ENCODE data around the gene FLG2.
"Not testable (repeated sequence)": the region's sequence is repeated elsewhere in the genome, so short reads cannot be mapped to it uniquely, and the experiment has no call there.

Gene FLG2

DNA sequence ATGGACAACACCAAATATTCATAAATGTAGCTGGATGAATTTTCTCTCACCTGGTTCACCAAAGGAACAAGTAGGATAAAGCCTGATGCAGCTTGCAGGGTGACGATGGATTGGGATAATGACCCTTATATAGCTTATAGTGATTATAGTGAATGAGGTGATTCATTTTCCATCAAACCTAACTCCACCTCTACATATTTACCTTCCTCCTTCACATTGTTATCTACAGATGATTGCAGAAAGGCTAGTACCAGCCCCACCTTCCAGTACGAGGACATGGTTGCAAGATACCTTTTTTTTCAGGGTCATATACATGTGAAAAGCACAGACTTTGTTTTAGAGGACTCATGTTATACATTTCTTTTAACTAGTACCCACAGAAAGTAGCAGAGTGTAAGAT lies at the start of gene FLG2:
TSS of gene FLG2 (minus strand) at position 101 of the 400 bp plus-strand sequence. CDS start 1,122 bp downstream, outside the sequence.
- no peak for DNase-seq

DNA sequence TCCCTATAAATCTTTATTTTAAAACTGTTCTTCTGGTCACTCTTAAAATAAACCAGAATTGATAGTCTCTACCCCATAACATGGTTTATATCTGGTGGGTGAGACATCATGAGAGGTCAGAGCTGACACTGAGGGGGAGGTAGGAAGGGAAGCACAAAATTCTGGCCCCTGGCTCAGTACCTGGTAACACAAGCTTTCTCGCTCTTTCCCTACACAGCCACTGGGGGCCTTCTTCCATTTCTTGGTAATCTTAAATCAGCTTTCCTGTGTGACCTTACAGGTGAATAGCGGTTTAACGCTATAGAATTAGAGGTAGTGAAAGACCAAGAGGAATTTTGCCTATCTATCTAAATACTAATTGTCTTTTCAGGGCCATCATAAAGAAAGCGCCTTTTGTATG lies 48.9 kb upstream of the FLG2 start:
- no peak for DNase-seq

DNA sequence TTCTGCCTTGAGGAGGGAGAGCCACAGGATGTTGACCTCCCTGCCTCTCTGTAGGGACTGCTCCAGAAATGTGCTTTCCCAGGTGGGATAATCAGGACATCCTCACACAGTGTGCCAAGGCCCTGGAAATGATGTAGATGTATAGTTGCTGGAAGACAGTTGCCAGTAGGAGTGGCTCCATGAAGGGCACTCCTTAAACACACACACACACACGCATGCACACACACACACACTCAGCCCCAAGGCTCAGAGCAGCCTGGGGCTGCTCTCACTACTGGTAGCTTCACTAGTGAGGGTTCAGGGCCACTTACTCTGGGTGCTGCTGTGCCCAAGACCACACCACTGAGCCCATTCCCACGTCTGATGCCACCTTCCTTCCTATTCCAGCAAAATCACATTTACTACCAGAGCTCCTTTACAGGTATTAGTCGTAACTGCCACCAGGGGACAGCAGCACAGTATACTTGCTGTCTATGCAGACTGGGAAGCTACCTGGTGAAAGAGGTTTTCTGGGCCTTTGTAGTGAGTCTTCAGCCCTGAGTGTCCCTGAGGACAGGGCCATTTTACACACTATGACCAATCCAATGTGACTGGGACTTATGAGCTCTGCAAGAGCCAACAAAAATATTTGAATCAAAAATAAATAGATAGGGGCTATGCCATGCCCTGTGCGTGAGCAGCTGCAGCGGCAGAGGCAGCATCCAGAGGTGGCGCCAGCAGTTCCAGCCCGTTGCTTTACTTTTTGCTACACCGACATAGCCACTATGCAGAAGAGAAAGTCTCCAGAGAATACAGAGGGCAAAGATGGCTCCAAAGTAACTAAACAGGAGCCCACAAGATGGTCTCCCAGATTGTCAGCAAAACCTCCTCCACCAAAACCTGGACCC lies 39.2 kb upstream of the FLG2 start:
- DNase-seq: no peak

DNA sequence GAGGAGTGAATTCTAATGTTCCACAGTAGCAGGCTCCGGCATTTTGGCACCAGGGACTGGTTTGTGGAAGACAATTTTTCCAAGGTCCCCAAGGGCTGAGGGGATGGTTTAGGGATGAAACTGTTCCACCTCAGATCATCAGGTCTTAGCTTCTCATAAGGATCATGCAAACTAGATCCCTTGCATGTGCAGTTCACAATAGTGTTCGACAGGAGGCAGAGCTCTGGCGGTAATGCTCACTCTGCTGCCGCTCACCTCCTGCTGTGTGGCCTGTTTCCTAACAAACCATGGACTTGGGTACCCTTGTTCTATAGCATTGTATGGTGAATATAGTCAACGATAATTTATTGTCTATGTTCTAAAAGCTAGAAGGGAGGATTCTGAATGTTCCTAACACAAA lies 37.7 kb upstream of the FLG2 start:
- no peak for DNase-seq

DNA sequence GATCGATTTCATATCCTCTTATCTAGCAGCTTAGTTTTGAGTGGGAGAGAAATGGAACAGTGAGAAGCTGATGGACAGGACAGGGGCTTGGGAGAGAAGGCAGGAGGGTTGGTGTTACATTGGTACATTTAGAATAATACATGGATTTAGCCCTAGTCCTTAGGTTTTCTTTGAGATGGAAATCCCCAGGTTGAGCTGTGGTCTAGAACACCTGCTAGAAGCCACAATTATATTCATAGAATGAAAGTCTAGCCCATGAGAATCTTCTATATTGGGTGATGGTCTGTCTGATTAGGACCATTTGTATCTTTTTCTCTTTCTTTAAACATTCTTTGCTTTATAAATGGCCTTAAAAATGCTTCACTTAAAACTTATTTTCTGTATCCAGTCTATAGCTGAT lies 34.3 kb upstream of the FLG2 start:
- DNase-seq: no peak

DNA sequence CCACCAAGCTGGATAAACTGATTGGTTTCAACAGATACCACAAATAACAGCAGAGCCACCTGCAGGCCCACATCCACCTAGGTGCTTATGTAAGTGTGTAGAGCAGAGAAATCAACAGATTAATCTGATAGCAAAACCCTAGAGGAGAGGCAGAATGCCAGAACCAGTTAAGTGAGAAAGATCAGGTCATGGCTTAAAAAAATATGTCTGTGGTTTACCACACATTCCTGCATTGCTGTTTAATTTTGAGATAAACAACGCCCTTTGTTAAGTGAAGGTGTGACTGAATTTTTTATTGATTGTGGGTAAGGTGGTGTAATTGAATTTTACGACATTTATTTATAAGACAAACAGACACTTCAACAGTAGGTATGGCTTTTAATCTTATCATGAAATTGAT lies 33.1 kb upstream of the FLG2 start:
- DNase-seq: no peak

DNA sequence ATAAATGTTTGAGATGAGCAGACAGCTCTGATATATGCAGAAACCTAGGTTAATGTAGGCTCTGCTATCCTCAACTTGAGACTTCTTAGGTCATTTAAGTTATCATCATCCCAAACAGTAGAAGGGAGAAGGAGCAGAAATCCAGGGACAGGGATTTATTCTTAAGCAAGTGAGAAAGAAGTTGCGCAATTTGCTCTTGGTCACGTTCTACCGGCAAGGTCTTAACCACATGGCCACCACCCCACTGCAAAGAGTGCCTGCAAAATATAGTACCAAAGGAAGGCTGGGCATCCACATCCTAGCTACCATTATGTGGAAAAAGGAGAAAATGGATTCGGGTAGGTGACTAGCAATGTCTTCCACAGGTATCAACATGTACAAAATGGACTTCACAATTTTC lies 29.1 kb upstream of the FLG2 start:
- no peak for DNase-seq

DNA sequence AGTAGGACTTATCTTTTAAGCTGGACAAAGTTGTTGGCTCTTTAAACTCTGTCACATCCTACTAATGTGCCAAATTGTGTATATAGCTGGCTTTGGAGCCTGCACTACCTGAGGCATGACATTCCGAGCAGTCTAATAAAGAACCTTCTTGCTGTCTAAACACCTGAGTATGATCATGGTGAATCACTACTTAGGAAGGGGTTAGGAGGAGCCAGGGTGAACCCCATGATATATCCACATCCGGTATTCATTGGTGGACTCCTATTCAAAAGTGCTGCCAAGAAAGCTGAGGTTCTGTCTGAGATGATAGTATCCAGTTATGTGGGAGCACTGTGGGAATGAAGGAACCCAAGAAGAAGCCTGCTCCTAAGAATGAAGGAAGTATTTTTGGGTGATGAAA lies 27.1 kb upstream of the FLG2 start:
- DNase-seq: no peak

DNA sequence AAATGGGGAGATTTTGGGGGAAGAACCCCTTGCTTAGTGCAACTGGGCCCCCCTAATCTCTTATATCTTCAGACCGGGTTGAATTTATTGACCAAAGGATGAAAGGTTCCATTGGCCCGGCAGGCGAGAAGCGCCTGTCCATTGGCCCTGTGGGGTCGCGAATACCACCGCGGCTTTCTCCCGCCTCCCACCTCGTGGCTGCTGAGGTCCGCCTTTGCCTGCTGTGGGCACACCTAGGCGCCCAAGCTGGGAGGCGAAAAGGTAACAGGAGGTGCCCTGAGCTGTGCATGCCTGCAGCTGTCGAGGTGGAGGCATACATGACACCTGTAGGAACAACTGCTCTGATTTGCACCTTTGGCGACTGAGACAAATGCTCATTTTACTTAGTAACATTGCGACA lies 21.1 kb upstream of the FLG2 start:
- no peak for DNase-seq

DNA sequence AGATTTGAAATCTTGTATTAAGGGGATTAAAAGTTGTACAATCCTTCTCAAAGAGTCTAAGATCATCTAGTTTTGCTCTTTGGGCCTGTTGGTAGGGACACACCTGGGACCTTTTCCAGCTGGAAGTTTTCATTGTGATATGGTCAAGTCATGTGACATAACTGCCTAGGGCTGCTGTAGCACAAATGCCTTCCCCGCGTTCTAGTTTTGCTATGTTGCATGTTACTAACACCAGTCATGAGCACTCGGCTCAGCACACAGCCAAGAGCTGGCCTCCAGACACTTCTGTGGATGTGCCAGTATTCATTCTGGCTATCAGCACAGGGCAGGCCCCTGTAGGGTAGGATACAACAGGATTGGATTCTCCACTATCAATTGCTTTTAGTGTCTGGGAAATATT lies 14.6 kb upstream of the FLG2 start:
- DNase-seq: no peak

DNA sequence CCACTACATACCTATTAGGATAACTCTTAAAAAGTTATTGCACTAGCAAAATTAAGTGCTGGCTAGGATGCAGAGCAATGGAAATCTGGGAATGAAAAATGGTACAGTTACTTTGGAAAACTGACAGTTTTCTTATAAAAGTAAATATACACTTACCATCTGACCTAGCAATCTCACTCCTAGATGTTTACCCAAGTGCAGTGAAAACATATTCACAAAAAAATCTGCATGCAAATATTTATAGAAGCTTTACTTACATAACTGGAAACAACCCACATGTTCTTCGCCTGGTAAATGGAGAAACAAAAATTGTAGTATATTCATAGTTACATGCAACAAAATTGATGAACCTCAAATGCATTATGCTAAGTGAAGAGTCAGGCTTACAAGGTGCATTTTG lies 12.9 kb upstream of the FLG2 start:
- DNase-seq: no peak

DNA sequence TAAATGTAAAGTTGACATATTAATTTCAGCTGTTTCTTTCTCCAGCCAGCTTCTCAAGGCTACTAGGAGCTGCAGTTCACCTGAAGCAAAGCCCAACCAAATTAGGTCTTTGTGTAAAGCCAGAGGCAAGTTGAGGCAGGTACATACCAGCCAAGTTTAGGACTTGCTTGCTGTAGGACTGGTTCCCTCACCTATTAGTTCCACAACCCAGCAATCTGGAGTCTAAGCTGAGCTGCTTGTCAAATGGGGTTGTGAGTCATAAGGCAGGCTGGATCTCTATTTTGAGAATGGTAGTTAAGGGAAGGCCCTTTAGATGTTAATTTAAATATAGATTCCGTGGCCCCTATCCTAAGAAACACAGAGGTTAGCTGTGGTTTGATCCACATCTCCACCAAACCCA lies 7.6 kb upstream of the FLG2 start:
- DNase-seq: no peak

DNA sequence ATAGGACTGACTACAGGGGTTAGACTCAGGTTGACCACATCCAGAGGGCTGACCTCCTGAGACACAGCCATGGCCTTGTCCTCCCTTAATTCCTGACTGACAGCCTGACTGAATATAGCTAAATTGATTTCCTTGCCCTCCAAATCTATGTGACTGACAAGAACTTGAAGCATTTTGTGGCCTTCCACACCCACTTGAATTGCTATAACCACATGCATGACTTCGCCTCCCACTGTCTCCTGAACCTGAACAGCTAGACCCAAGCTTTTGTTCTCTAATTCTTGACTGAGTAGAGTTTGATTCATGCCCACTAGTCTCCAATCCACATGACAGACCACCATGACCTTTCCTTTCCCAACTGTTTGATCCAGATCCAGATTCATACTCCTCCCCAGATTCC lies 3.1 kb downstream of the FLG2 start:
- no peak for DNase-seq

DNA sequence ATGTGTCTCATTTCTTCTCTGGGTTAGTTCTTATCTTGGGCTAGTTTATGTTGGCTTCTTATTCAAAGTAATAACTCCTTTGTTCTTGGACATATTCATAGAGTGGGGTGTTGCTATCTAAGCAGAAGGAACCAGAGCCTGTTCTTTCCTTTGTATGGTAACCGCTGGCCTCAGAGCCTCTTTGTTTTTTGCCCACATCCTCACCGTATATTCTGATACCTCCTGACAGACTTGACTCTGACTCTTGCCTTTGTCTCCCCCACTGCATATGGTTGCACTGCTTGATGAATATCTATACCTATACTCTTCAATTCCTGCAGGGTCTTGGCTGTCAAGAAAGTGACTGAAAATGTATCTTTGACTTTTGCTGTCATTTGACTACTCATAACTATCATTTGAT lies 10.2 kb downstream of the FLG2 start:
- DNase-seq: no peak

DNA sequence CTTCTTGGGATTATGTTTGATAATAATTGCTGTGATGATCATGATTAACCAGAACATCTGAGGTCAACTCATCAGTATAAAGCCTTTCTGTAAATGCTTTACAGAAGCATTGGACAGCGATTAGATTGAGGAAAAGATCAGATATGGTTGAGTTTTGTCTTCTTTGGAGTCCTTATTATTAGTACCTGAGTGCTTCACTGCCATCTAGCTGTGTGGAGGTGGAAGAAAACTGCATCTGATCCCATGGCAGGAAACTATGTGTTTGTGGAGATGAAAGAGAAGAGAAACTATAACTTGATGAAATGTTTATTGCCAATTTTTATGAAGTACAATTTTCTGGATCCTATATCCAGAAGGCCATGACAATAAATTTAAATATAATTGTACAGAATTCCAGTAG lies 11.4 kb downstream of the FLG2 start:
- no peak for DNase-seq

DNA sequence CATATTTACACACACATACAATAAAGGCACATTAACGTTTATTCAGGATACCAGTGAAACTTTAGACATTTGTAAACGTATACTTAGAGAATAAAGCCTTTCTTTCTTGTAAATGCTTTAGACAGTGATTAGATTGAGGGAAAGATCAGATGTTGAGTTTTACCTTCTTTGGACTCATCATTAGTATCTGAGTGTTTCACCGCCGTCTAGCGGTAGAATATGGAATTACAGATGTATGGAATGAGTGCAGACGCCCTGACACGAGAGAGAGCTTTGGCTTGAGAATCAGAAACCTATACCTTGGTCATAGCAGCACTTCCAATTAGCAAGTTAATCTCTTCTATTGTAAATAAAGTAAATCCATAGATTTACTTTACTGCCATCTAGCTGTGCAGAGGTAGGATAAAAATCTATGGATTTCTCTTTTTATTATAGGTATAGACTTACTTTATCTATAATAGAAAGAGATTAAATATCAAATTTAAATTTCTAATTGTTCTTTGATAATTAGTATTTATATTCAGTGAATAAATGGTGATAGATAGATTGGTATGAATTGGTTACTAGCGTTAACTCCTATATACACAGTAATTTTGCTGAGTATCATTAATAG lies 12.6 kb downstream of the FLG2 start:
- no peak for DNase-seq

DNA sequence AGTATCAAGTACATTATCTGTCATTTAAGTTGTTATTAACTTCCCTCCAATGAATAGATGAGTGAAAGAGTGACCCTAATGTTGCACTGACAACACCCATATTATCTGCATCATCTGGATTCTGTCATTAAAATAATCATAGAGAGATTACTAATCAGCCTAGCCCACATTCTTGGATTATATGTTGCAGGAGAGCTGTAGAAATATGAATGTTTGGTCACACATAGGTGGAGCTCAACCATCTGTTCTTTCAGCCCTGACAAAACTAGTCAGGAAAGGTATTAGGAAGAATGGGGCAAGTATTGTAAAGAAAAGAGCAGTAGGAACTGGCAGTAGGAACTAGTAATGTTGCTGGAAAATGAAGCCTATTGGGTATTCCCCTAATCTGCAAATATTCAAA lies 15.4 kb downstream of the FLG2 start:
- no peak for DNase-seq

DNA sequence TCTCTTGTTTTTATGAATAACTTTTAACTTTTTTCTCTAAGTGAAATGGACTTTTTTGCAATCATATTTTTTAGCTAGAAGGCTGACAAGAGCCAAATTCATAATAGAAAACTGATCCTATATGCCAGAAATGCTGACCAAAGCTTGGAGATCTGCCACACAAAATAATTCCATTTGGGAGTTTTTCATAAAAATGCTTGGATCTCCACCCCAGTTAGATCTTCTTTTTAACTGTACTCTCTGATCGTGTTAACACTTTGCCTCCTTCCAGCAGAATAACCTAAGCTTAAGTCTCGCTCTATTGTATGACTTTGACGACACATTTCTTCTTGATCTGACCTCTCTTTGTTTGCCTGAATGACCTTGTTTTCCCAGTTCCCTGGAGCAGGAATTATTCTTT lies 16.8 kb downstream of the FLG2 start:
- no peak for DNase-seq

DNA sequence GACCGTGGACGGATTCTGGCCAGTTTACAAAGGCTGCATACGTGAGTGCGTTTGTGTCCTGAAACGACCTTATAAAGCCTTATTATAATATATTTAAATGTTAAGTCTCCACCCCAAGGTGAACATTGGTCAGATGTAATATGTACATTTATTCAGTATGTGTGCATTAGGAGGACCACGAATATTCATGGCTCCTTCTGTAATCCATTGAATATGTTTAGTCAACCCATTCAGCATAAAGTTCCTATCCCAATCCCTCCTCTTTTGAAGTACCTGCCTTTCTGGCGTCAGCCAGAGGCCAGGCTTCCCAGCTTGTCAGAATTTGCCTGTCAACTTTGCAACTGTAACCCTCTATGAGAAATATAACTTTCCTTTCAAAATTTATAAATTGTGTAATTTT lies 24.4 kb downstream of the FLG2 start:
- DNase-seq: no peak

DNA sequence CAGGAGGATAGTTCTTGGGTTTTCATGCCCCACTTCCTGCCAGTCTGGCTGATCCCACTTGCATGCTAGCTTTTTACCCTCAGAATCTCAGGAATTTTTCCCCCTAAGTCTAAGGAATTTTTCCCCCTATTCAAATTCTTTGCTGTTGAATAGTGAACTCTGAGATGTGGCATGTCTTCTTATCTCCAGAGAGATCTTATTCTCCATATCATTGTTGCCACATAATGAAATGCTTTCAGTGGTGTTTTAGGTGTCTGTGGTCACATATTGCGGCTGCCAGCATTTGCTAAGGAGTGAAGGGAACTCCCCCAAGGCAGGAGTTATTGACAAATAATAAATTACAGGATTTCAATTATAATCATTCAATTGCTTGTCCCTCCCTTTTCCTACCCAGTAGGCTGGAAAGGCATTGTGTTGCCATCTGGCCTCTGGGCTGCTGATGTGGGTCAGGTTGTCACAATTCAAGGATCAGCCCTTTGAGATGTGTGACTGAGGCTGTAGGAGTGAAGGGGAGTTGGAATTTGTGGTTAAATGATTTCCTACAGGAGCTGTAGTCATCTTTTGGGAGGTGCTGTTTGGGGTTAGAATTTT lies 30.9 kb downstream of the FLG2 start:
- no peak for DNase-seq

DNA sequence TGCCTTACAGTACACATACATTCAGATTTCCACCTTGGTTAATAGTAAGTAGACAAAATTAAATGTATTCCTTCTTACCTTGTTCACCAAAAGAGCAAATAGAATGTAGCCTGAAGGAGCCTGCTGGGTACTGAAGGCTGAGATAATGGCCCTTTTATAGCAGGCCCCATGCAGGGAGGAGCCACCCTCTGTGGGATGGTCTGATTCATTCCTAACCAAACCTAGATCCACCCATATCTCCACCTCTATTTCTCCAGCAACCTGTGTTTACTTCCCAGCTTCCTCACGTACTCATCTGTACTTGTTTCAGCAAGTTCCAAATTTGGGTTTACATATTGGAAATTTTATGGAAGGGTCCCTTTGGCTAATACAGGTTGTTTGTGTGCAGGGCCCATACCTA lies 34.7 kb downstream of the FLG2 start, which contains the start of gene FLG:
TSS of gene FLG (minus strand) at position 129 of the 400 bp plus-strand sequence. CDS start 9,783 bp downstream, outside the sequence.
- DNase-seq: no peak

DNA sequence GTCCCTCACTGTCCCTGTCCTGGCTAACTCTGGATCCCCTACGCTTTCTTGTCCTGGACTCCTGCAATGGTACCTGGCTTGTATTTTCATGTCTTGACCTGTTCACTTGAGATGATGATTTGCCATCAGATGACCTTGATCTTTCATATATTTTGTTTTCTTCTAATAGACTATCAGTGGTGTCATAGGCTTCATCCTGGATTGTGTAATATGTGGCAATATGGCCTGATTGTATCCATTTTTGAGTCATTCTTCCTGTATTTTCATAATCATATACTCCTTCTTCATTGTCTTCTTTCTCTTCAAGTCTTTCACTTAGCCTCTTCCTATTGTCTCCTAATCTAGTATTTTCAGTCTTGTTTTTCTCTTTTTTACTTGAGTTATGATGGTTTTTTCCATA lies 45.8 kb downstream of the FLG2 start:
- no peak for DNase-seq

DNA sequence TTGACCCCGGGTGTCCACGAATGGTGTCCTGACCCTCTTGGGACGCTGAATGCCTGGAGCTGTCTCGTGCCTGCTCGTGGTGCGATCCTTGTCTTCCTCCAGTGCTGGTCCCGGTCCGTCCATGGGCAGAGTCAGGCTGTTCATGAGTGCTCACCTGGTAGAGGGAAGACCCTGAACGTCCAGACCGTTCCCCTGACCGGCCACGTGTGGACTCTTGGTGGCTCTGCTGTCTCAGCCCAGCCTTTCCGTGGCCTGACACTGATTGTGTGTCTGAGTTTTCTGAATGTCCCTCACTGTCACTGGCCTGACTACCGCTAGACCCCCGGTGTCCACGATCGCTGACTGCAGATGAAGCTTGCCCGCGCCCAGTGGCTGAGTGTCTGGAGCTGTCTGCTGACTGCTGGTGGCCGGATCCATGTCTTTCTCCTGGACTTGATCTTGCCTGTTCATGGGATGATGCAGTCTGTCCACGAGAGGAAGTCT lies 46.4 kb downstream of the FLG2 start:
- DNase-seq: no peak

DNA sequence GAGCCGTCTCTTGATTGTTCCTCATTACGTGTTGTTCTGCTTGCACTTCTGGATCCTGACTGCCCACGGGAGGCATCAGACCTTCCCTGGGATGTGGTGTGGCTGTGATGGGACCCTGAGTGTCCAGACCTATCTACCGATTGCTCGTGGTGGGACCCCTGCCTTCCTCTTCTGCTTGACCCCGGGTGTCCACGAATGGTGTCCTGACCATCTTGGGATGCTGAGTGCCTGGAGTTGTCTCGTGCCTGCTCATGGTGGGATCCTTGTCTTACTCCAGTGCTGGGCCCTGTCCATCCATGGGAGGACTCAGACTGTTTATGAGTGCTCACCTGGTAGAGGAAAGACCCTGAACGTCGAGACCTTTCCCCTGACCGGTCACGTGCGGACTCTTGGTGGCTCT lies 47.6 kb downstream of the FLG2 start:
- DNase-seq: not testable (repeated sequence)
